ENCODE results near the gene ETHE1.

ETHE1 gene

GRCh38 chr19:43461303-43461702 is 65.7 kb downstream of the ETHE1 start:
- H3K4me3 ChIP-seq (ENCODE audit: low read length): no peak overlapping the region
- TF ChIP-seq CTCF (conservative IDR thresholded peaks at IDR 0.05; ENCODE audit: low read depth, low read length): no peak
- no peak for DNase-seq (ENCODE audit: low read depth)

- no peak for DNase-seq (ENCODE audit: low read depth)
- TF ChIP-seq CTCF (conservative IDR thresholded peaks at IDR 0.05; ENCODE audit: low read depth, low read length): no peak
- no peak overlapping the region for H3K4me3 ChIP-seq (ENCODE audit: low read length)
Observed at GRCh38 chr19:43460362-43461016, 66.5 kb downstream of the ETHE1 start.

- DNase-seq (ENCODE audit: low read depth): no peak
- no peak overlapping the region for H3K4me3 ChIP-seq (ENCODE audit: low read length)
Observed at GRCh38 chr19:43457809-43458208, 69.2 kb downstream of the ETHE1 start.

More at GRCh38 chr19:43457809-43458208, 69.2 kb downstream of the ETHE1 start:
- TF ChIP-seq CTCF (conservative IDR thresholded peaks at IDR 0.05; ENCODE audit: low read depth, low read length): no peak

Data from retinal pigment epithelial cell (primary cell).